Breast epithelium (tissue), 4 donors: ENCODE results near the gene ZNF688. TPM values are rescaled to one million over a fixed set of nuclear protein-coding genes. Genes with fewer than 3 reads are reported as not detected.

Experiments used
- DNase-seq, 2 donors: peaks; one replicate each; pipeline ENCODE4 v3.0.0-alpha.2; 2019; ENCODE audit warnings: low spot score in 2 of 2
- H3K27ac ChIP-seq, 2 donors: fragments of 200-600 bp; sonication (generic) in 1 of 2; one replicate each; pipeline ENCODE4 v1.5.1; 2016 to 2019; ENCODE audit warnings: mild to moderate bottlenecking in 1 of 2
- H3K27me3 ChIP-seq, 2 donors: fragments of 200-600 bp; sonication (generic) in 1 of 2; one replicate each; pipeline versions ENCODE4 v1.5.1 to v1.6.0; 2017 to 2019; ENCODE audit warnings: control low read depth in 1 of 2, mild to moderate bottlenecking in 1 of 2
- H3K36me3 ChIP-seq: fragments of 200-600 bp; one replicate; pipeline ENCODE4 v1.5.1; 2019
- H3K4me1 ChIP-seq, 2 donors: fragments of 200-600 bp; sonication (generic); one replicate each; pipeline ENCODE4 v1.5.1; 2016 to 2019; ENCODE audit warnings: control low read depth in 1 of 2
- H3K4me3 ChIP-seq, 3 donors: fragments of 200-600 bp; sonication (generic); 1 replicate in 2 of 3; 2 replicates in 1 of 3; pipeline ENCODE4 v1.5.1; 2016 to 2019; ENCODE audit warnings: mild to moderate bottlenecking in 3 of 3, moderate library complexity in 2 of 3
- H3K9me3 ChIP-seq, 2 donors: fragments of 200-600 bp; sonication (generic) in 1 of 2; one replicate each; pipeline ENCODE4 v1.5.1; 2016 to 2019; ENCODE audit warnings: control low read depth in 1 of 2
- POLR2A ChIP-seq: fragments of 450-650 bp; IDR thresholded peaks from one replicate; pipeline ENCODE4 v1.6.1; 2016; ENCODE audit warnings: antibody characterized with exemption, mild to moderate bottlenecking, moderate library complexity
- POLR2AphosphoS5 ChIP-seq, 3 donors: sonication (generic); formaldehyde crosslinking; IDR thresholded peaks; one replicate each; pipeline ENCODE4 v1.6.1; 2017; ENCODE audit warnings: antibody characterized with exemption in 3 of 3
- intact Hi-C: fragments of 100-400 bp; cut with DNase I; formaldehyde crosslinking; loops from one replicate; pipeline ENCODE4 v1.15.1; 2023; ENCODE audit warnings: low total_unique reads
- total RNA-seq, 3 donors: library from RNA; depleted of rRNA; stranded (reverse); fragments of >200 nt; gene quantifications; one replicate each; pipeline ENCODE4 v1.1.0, GENCODE V29; 2016
- TF ChIP-seq, protein P1 (sequence below), 3 donors: fragments of 450-650 bp; IDR thresholded peaks; one replicate each; pipeline ENCODE4 v1.5.1; 2016 to 2017; ENCODE audit warnings: antibody characterized with exemption in 3 of 3, mild to moderate bottlenecking in 3 of 3, moderate library complexity in 3 of 3

Gene ZNF688
- total RNA-seq, 3 donors from 2014 or later, result 17.4 to 18.4 (median 18.4) TPM

DNA sequence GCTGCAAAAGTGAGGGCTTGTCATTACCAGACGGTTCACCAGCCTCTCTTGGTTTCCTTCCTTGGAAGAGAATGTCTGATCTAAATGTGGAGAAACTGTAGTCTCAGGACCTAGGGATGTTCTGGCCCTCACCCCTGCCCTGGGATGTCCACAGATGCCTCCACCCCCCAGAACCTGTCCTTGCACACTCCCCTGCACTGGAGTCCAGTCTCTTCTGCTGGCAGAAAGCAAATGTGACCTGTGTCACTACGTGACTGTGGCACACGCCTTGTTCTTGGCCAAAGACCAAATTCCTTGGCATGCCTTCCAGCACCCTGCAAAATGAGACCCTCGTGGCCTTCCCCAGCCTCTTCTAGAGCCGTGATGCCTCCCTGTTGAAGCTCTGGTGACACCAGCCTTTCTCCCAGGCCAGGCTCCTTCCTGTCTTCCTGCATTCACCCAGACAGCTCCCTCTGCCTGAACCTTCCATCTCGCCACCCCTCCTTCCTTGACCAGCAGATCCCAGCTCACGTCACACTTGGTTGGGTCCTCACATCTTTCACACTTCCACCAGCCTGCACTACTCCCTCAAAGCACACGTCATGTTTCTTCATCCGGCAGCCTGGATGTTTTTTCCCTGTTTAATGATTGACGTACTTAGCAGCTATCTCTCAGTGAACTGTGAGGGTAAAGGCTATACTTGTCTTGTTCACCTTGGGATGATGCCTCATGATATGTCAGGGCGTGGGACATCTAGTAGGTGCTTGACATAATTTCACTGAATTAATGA is 49.5 kb downstream of the ZNF688 start:
- no peak overlapping the region for H3K4me3 ChIP-seq
- TF ChIP-seq POLR2A, result no peak
- no peak for TF ChIP-seq POLR2AphosphoS5 (IDR thresholded peaks at IDR 0.05)
- TF ChIP-seq, protein P1, sequence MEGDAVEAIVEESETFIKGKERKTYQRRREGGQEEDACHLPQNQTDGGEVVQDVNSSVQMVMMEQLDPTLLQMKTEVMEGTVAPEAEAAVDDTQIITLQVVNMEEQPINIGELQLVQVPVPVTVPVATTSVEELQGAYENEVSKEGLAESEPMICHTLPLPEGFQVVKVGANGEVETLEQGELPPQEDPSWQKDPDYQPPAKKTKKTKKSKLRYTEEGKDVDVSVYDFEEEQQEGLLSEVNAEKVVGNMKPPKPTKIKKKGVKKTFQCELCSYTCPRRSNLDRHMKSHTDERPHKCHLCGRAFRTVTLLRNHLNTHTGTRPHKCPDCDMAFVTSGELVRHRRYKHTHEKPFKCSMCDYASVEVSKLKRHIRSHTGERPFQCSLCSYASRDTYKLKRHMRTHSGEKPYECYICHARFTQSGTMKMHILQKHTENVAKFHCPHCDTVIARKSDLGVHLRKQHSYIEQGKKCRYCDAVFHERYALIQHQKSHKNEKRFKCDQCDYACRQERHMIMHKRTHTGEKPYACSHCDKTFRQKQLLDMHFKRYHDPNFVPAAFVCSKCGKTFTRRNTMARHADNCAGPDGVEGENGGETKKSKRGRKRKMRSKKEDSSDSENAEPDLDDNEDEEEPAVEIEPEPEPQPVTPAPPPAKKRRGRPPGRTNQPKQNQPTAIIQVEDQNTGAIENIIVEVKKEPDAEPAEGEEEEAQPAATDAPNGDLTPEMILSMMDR (IDR thresholded peaks at IDR 0.05), result no peak
- H3K4me1 ChIP-seq, result peaks cover 0 to 3% of the 10 kb centered on the region in 2 donors
- DNase-seq, result no peak
- no peaks in the 10 kb centered on the region for H3K27me3 ChIP-seq
- H3K36me3 ChIP-seq, result peaks cover 6% of the 10 kb centered on the region
- intact Hi-C loops, result loop anchor here (10.0 kb wide), 1 partner anchor 97 kb away; no protein-coding TSS in a partner anchor
- no peak overlapping the region for H3K27ac ChIP-seq
- no peaks in the 10 kb centered on the region for H3K9me3 ChIP-seq

DNA sequence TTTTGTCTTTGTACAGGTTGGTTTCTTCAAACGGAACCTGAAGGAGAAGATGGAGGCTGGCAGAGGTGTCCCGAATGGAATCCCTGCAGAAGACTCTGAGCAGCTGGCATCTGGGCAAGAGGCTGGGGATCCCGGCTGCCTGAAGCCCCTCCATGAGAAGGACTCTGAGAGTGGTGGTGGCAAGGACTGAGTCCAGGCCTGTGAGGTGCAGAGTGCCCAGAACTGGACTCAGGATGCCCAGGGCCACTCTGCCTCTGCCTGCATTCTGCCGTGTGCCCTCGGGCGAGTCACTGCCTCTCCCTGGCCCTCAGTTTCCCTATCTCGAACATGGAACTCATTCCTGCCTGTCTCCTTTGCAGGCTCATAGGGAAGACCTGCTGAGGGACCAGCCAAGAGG is 50.0 kb downstream of the ZNF688 start:
- no peak for DNase-seq
- H3K4me1 ChIP-seq, result peaks cover 0 to 3% of the 10 kb centered on the region in 2 donors
- H3K27ac ChIP-seq, result no peak overlapping the region
- no peaks in the 10 kb centered on the region for H3K9me3 ChIP-seq
- H3K4me3 ChIP-seq, result no peak overlapping the region
- TF ChIP-seq POLR2AphosphoS5 (IDR thresholded peaks at IDR 0.05), result no peak
- peaks cover 6% of the 10 kb centered on the region for H3K36me3 ChIP-seq
- intact Hi-C loops, result loop anchor here (10.0 kb wide), 1 partner anchor 97 kb away; no protein-coding TSS in a partner anchor
- H3K27me3 ChIP-seq, result no peaks in the 10 kb centered on the region

Other genes starting within 250 kb of the ZNF688 start
- gene CD2BP2, start 216.4 kb downstream of the ZNF688 start, total RNA-seq, result 10 to 100 TPM; 26.2 to 47.2 (median 38.3) TPM
- 10 to 100 TPM; 19.0 to 22.2 (median 21.0) TPM for gene TBC1D10B, start 201.2 kb downstream of the ZNF688 start, total RNA-seq
- not detected for gene MYL11, start 196.9 kb downstream of the ZNF688 start, total RNA-seq
- 1 to 10 TPM; 1.3 to 4.6 (median 2.7) TPM for gene SEPTIN1, start 189.2 kb downstream of the ZNF688 start, total RNA-seq
- gene ZNF48, start 176.3 kb downstream of the ZNF688 start, total RNA-seq, result 1 to 10 TPM; 4.8 to 9.5 (median 6.2) TPM
- gene ZNF771, start 164.1 kb downstream of the ZNF688 start, total RNA-seq, result 10 to 100 TPM; 21.1 to 29.2 (median 22.2) TPM
- 10 to 100 TPM; 11.2 to 25.6 (median 20.1) TPM for gene DCTPP1, start 141.7 kb downstream of the ZNF688 start, total RNA-seq
- 10 to 100 TPM; 28.8 to 44.5 (median 40.6) TPM for gene SEPHS2, start 125.8 kb downstream of the ZNF688 start, total RNA-seq
- 1 to 10 TPM; 2.3 to 5.7 (median 2.4) TPM for gene ITGAL, start 99.0 kb downstream of the ZNF688 start, total RNA-seq
- 10 to 100 TPM; 23.3 to 33.2 (median 29.8) TPM for gene ZNF768, start 45.1 kb downstream of the ZNF688 start, total RNA-seq
- 10 to 100 TPM; 10.7 to 14.7 (median 13.2) TPM for gene ZNF747, start 36.9 kb downstream of the ZNF688 start, total RNA-seq
- gene ZNF764, start 13.3 kb downstream of the ZNF688 start, total RNA-seq, result 1 to 10 TPM; 4.0 to 8.2 (median 7.5) TPM
- 10 to 100 TPM in 2 of 3 donors, 1 to 10 TPM in 1; 6.7 to 14.4 (median 12.0) TPM for gene ZNF785, start 14.0 kb upstream of the ZNF688 start, total RNA-seq
- gene ZNF689, start 38.7 kb upstream of the ZNF688 start, total RNA-seq, result 10 to 100 TPM in 2 of 3 donors, 1 to 10 TPM in 1; 7.0 to 15.4 (median 12.8) TPM
- gene PRR14, start 79.2 kb upstream of the ZNF688 start, total RNA-seq, result 10 to 100 TPM; 21.3 to 30.2 (median 26.9) TPM
- 10 to 100 TPM; 13.6 to 25.2 (median 17.7) TPM for gene FBRS, start 86.7 kb upstream of the ZNF688 start, total RNA-seq
- gene SRCAP, start 127.5 kb upstream of the ZNF688 start, total RNA-seq, result 10 to 100 TPM; 19.0 to 24.9 (median 20.8) TPM
- gene PHKG2, start 176.7 kb upstream of the ZNF688 start, total RNA-seq, result 10 to 100 TPM; 28.5 to 38.8 (median 35.7) TPM
- gene CFAP119, start 190.3 kb upstream of the ZNF688 start, total RNA-seq, result 10 to 100 TPM in 2 of 3 donors, 1 to 10 TPM in 1; 1.4 to 17.1 (median 13.4) TPM
- gene RNF40, start 190.6 kb upstream of the ZNF688 start, total RNA-seq, result 10 to 100 TPM; 77.0 to 84.7 (median 77.3) TPM
- gene ZNF629, start 215.5 kb upstream of the ZNF688 start, total RNA-seq, result 10 to 100 TPM in 2 of 3 donors, 1 to 10 TPM in 1; 9.4 to 16.2 (median 10.5) TPM